OCI-LY3 (cell line): ENCODE data around the gene GH1.

Experiments used
- CTCF ChIP-seq: fragments of 200-600, 300-600 bp; sonication (generic); IDR thresholded peaks from 2 replicates; pipeline ENCODE4 v1.5.1; 2014; ENCODE audit warnings: antibody characterized with exemption, low read length, low read depth
- EZH2phosphoT487 ChIP-seq: fragments of 200-600 bp; shearing (Covaris generic); IDR thresholded peaks from 2 replicates; pipeline ENCODE4 v1.6.1; 2018; ENCODE audit warnings: antibody characterized with exemption, mixed run types, low read depth

- TF ChIP-seq CTCF, result no peak
- no peak for TF ChIP-seq EZH2phosphoT487
Observed at GRCh38 chr17:63955232-63955631, 36.6 kb upstream of the GH1 start.
